Endothelial cell (in vitro differentiated cells): ENCODE measurements around the gene HEXD. TPM values are rescaled to one million over a fixed set of nuclear protein-coding genes. Genes with fewer than 3 reads are reported as not detected.

Experiments used
- DNase-seq: peaks from one replicate; pipeline ENCODE4 v3.0.0; 2021; ENCODE audit warnings: low spot score
- H3K27ac Mint-ChIP-seq: one replicate; pipeline ENCODE4 v1.8.0; 2021; ENCODE audit warnings: mixed read lengths, inconsistent platforms; ENCODE audit not compliant: unreplicated experiment
- H3K27me3 Mint-ChIP-seq: one replicate; pipeline ENCODE4 v1.8.0; 2021; ENCODE audit warnings: mild to moderate bottlenecking, moderate library complexity, mixed read lengths, inconsistent platforms; ENCODE audit not compliant: unreplicated experiment
- H3K36me3 Mint-ChIP-seq: one replicate; pipeline ENCODE4 v1.8.0; 2021; ENCODE audit warnings: mild to moderate bottlenecking, low read depth, mixed read lengths, inconsistent platforms; ENCODE audit not compliant: unreplicated experiment
- H3K4me1 Mint-ChIP-seq: one replicate; pipeline ENCODE4 v1.8.0; 2021; ENCODE audit warnings: mild to moderate bottlenecking, mixed read lengths, inconsistent platforms; ENCODE audit not compliant: unreplicated experiment
- H3K4me3 Mint-ChIP-seq: one replicate; pipeline ENCODE4 v1.8.0; 2021; ENCODE audit warnings: mild to moderate bottlenecking, mixed read lengths, inconsistent platforms; ENCODE audit not compliant: unreplicated experiment
- H3K9me3 Mint-ChIP-seq: one replicate; pipeline ENCODE4 v1.8.0; 2021; ENCODE audit warnings: mixed read lengths, inconsistent platforms; ENCODE audit not compliant: unreplicated experiment
- CTCF ChIP-seq: fragments of 200-600 bp; sonication (generic); IDR thresholded peaks from one replicate; pipeline ENCODE4 v1.5.0; 2021; ENCODE audit warnings: antibody characterized with exemption; ENCODE audit not compliant: unreplicated experiment
- total RNA-seq: library from RNA; stranded (reverse); fragmentation: NEBNext Ultra II Directional; extraction: Animal tissue kit (Norgen Biotek cat#: 25700); gene quantifications from one replicate; pipeline ENCODE4 v1.2.1, GENCODE V29; 2021; ENCODE audit not compliant: unreplicated experiment

HEXD gene
- total RNA-seq, 1 donor from 2014 or later = 22.0 TPM

GRCh38 chr17:82434216-82434565 lies 16.0 kb downstream of the HEXD start:
- no peak for TF ChIP-seq CTCF
- Mint-ChIP-seq H3K4me3 (no peak overlapping the region), H3K27ac (no peak overlapping the region), H3K36me3 (no peaks in the 10 kb centered on the region), H3K9me3 (no peaks in the 10 kb centered on the region), H3K4me1 (peaks cover 2% of the 10 kb centered on the region), H3K27me3 (peaks cover 2% of the 10 kb centered on the region)
- DNase-seq = no peak

GRCh38 chr17:82435103-82435502 lies 17.0 kb downstream of the HEXD start:
- H3K9me3 Mint-ChIP-seq = no peaks in the 10 kb centered on the region
- no peaks in the 10 kb centered on the region for H3K36me3 Mint-ChIP-seq
- no peak overlapping the region for H3K4me3 Mint-ChIP-seq
- DNase-seq = no peak
- H3K4me1 Mint-ChIP-seq = peaks cover under 1% of the 10 kb centered on the region
- no peak overlapping the region for H3K27ac Mint-ChIP-seq
- H3K27me3 Mint-ChIP-seq = peaks cover 2% of the 10 kb centered on the region
- TF ChIP-seq CTCF = no peak

- Mint-ChIP-seq H3K4me3 (no peak overlapping the region), H3K36me3 (peaks cover 4% of the 10 kb centered on the region), H3K27me3 (peaks cover 2% of the 10 kb centered on the region), H3K4me1 (no peaks in the 10 kb centered on the region), H3K9me3 (no peaks in the 10 kb centered on the region), H3K27ac (no peak overlapping the region)
- DNase-seq = no peak
- TF ChIP-seq CTCF = no peak
Measured at GRCh38 chr17:82435601-82436583, 17.7 kb downstream of the HEXD start.

GRCh38 chr17:82436601-82437324 lies 18.6 kb downstream of the HEXD start:
- peaks cover 4% of the 10 kb centered on the region for H3K36me3 Mint-ChIP-seq
- no peak overlapping the region for H3K4me3 Mint-ChIP-seq
- H3K4me1 Mint-ChIP-seq = no peaks in the 10 kb centered on the region
- no peak for DNase-seq
- no peaks in the 10 kb centered on the region for H3K9me3 Mint-ChIP-seq
- H3K27me3 Mint-ChIP-seq = peaks cover 2% of the 10 kb centered on the region
- no peak overlapping the region for H3K27ac Mint-ChIP-seq
- no peak for TF ChIP-seq CTCF

GRCh38 chr17:82437325-82437668 lies 19.1 kb downstream of the HEXD start:
- H3K9me3 Mint-ChIP-seq = no peaks in the 10 kb centered on the region
- no peak overlapping the region for H3K27ac Mint-ChIP-seq
- peaks cover 5% of the 10 kb centered on the region for H3K36me3 Mint-ChIP-seq
- no peaks in the 10 kb centered on the region for H3K4me1 Mint-ChIP-seq
- no peak for TF ChIP-seq CTCF
- H3K4me3 Mint-ChIP-seq = no peak overlapping the region
- DNase-seq = no peak
- H3K27me3 Mint-ChIP-seq = peaks cover 2% of the 10 kb centered on the region
